Mucosa of stomach (tissue), 1 donor: ENCODE results near the gene TYMP.

Source experiments
- H3K27me3 ChIP-seq: one replicate; pipeline ENCODE4 v1.7.0; 2013; ENCODE audit warnings: mild to moderate bottlenecking, low read length; ENCODE audit not compliant: control insufficient read depth, insufficient read depth
- H3K36me3 ChIP-seq: one replicate; pipeline ENCODE4 v1.7.0; 2013; ENCODE audit warnings: low read length; ENCODE audit not compliant: control insufficient read depth, insufficient read depth
- H3K4me1 ChIP-seq: one replicate; pipeline ENCODE4 v1.7.0; 2013; ENCODE audit warnings: mild to moderate bottlenecking, low read length; ENCODE audit not compliant: control insufficient read depth, insufficient read depth
- H3K4me3 ChIP-seq: one replicate; pipeline ENCODE4 v1.7.0; 2013; ENCODE audit warnings: low read length
- H3K9ac ChIP-seq: one replicate; pipeline ENCODE4 v1.7.0; 2013; ENCODE audit warnings: mild to moderate bottlenecking, low read length, moderate library complexity
- H3K9me3 ChIP-seq: one replicate; pipeline ENCODE4 v1.7.0; 2013; ENCODE audit warnings: mild to moderate bottlenecking, low read length, moderate library complexity; ENCODE audit not compliant: control insufficient read depth
- donor health status: Pancreatic carcinoma.

TYMP gene

DNA sequence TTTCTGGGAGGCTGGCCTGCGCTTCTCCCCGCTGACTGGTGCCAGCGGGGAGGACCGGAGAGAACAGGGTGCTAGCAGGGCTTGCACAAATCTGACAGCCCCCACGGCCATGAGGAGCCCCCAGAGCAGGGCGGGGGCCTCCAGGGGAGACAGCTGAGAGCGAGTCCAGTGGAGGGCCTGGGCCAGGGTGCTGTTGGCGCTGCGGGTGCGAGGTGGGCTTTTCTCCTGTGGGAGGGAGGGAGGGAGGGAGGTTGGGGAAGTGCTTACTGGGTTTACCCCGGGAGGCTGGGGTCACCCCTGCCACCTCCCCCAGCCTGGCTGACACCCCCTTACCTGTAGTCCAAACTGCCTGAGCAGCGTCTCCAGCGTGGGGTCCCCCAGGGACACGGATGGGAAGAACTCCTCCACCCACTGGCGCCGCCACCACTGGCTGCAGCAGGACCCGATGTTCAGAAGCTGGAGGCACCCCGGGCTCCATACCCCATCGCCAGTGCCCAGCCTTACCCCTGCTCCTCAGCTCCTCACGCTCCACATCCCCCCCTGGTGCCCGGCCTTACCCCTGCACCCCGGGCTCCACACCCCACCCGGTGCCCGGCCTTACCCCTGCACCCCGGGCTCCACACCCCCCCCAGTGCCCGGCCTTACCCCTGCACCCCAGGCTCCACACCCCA is 26.2 kb downstream of the TYMP start:
- H3K36me3 ChIP-seq = no peaks in the 10 kb centered on the region
- no peak overlapping the region for H3K4me3 ChIP-seq

DNA sequence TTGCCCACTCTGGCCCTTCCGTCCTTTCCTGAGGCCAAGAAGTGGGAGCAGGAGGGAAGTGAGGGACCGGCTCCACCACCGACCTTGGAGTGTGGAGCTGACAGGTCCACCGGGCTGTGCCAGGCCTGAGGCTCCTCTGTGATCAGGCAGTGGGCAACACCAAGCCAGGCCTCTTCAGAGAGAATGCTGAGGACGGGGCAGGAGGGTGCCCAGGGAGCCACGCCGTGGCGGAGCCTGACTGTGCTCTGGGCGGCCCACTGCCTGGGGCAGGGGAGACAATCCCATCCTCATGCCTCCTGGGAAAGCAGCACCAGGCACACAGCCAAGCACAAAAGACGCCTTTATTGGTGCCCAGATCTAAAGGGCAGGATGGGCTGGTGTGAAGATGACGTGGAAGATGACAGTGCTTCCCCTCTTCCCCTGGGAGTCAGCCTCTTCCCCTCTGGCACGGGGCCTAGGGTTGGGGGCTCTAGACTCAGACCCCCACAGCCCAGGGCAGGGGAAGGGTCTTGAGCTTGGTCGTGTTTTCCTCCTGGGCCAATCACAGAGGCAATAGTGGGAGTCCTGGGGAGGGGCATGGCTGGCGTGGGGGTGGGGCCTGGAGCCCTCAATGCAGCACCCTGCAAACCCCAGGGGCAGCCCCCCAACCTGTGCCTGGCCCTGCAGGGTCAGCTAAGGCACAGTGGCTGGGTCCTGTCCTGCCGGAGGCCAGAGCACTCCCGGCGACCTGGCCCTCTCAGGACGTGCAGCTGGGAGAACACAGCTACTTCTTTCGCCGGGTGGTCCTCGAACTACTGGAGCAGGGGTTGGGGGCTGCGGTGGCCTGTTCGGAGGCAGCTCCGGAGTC is 27.0 kb downstream of the TYMP start:
- Histone ChIP-seq H3K9ac (no peak overlapping the region), H3K27me3 (no peaks in the 10 kb centered on the region), H3K36me3 (no peaks in the 10 kb centered on the region), H3K4me3 (no peak overlapping the region), H3K9me3 (no peaks in the 10 kb centered on the region), H3K4me1 (peaks cover 20% of the 10 kb centered on the region)

More for the DNA sequence above, 26.2 kb downstream of the TYMP start:
- Histone ChIP-seq H3K9me3 (no peaks in the 10 kb centered on the region), H3K27me3 (no peaks in the 10 kb centered on the region), H3K4me1 (peaks cover 17% of the 10 kb centered on the region), H3K9ac (no peak overlapping the region)

DNA sequence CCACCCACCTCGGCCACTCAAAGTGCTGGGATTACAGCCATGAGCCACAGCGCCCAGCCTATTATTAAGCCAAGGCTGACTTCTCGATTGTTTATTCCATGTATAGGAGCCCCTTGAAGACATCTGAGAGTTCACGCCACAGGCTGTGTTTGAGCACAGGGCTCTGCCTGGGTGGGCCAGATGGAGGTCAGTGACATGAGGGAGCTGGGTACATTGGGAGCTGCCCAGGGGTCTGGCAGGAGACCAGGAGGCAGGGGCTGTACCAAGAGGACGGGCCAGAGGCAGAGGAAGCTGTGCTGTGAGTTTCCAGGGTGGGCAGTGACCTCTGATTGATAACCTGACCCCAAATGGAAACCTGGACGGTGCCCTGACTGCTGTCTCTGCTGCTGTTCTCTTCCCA is 27.7 kb downstream of the TYMP start:
- H3K4me3 ChIP-seq = no peak overlapping the region
- H3K9me3 ChIP-seq = no peaks in the 10 kb centered on the region
- H3K27me3 ChIP-seq = no peaks in the 10 kb centered on the region
- peaks cover 18% of the 10 kb centered on the region for H3K4me1 ChIP-seq
- H3K36me3 ChIP-seq = no peaks in the 10 kb centered on the region
- H3K9ac ChIP-seq = no peak overlapping the region

DNA sequence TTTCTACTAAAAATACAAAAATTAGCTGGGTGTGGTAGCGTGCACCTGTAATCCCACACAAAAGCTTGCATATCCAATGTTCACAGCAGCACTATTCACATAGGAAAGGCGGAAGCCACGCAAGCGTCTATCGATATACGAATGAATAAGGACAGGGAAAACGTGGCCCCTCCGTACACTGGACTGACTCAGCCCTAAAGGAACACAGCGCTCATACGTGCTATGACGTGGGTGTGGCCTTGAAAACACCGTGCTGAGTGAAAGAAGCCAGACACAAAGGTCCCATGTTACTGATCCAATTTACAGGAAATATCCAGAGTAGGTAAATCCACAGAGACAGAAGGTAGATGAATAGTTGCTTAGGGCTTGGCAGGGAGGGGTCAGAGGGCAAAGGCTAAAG is 29.4 kb downstream of the TYMP start:
- Histone ChIP-seq H3K9me3 (no peaks in the 10 kb centered on the region), H3K27me3 (no peaks in the 10 kb centered on the region), H3K9ac (no peak overlapping the region), H3K4me3 (no peak overlapping the region), H3K4me1 (peaks cover 6% of the 10 kb centered on the region), H3K36me3 (no peaks in the 10 kb centered on the region)

DNA sequence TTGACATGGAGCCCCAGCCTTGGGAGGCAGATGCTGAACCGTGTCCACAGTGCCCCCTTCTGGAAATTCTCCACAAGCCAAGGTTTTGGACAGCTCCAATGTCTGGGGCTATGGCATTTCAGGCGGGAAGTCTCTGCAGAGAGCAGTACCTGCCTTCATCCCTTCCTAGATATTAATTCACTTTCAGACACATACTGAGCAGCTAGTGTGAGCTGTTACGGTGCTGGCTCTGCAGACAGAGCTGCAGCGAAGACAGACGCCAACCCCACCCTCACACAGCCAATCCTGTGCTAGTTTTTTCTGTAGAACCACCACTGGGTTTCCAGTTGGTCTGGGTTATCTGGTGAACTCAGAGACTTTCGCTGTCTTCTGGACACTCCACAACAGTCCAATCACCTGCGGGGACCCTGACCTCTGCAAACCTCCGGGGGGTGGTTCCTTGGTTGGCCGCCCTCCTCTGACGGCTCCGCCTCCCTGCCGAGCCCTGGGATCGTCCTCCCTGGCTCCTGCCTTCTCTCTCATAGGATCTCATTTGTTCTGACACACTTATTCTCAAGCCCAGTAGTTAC is 31.4 kb downstream of the TYMP start:
- H3K9me3 ChIP-seq = no peaks in the 10 kb centered on the region
- H3K4me3 ChIP-seq = no peak overlapping the region
- H3K9ac ChIP-seq = no peak overlapping the region
- H3K27me3 ChIP-seq = no peaks in the 10 kb centered on the region
- H3K4me1 ChIP-seq = peaks cover 6% of the 10 kb centered on the region
- H3K36me3 ChIP-seq = no peaks in the 10 kb centered on the region

DNA sequence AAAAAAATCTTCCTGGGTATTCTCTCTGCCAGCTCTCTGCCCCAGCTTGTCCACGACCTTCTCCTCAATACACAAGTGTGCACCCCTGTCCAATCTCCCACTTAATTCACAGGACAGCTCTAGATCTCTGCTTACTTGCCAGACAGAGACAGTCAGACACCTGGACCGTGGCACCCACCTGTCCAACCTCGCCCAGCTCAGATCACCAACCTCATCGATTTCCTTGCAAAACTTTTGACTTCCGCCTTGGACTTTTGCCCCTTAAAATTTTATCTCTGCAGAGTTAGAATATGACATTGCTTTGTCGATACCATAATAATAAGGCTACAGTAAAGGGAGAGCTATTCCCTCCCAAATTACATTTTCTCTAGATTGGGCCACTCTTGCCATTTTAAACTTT is 32.7 kb downstream of the TYMP start:
- peaks cover 6% of the 10 kb centered on the region for H3K4me1 ChIP-seq
- H3K4me3 ChIP-seq = no peak overlapping the region
- H3K36me3 ChIP-seq = no peaks in the 10 kb centered on the region
- no peaks in the 10 kb centered on the region for H3K27me3 ChIP-seq
- H3K9ac ChIP-seq = no peak overlapping the region
- H3K9me3 ChIP-seq = no peaks in the 10 kb centered on the region

DNA sequence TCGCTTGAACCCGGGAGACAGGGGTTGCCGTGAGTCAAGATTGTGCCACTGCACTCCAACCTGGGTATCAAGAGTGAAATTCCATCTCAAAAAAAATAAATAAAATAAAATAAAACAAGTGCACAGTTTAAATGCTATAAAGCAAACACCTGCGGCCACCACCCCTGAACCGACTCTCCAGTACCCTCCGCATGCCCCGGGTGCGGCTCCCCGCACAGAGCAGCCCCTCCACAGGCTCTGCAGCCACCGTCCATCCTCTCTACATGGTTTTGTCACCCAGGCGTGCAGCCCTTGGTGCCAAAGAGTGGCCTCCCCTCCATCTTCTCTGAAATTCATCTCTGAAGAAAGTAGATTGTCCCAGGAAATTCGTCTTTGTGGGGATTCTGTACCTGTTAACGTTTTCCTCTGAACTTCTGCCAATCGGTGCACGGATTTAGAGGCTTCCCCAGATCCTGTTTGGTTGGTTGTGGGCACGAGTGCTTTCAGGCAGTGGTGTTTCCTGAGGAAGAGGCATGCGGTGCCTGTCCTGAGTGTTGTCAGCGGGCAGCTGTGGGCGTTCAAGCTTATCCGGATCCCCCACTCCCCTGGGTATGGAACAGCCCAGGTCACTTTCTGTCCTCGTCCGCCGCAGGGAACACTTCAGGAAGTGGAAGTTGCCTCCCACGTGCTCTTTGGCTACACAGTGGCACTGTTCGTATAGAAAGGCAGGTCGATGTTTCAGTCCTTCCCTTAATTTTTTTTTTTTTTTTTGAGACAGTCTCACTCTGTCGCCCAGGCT is 39.1 kb downstream of the TYMP start:
- Histone ChIP-seq H3K9ac (no peak overlapping the region), H3K4me3 (no peak overlapping the region), H3K9me3 (no peaks in the 10 kb centered on the region), H3K36me3 (no peaks in the 10 kb centered on the region), H3K4me1 (peaks cover 2% of the 10 kb centered on the region), H3K27me3 (peaks cover 13% of the 10 kb centered on the region)

DNA sequence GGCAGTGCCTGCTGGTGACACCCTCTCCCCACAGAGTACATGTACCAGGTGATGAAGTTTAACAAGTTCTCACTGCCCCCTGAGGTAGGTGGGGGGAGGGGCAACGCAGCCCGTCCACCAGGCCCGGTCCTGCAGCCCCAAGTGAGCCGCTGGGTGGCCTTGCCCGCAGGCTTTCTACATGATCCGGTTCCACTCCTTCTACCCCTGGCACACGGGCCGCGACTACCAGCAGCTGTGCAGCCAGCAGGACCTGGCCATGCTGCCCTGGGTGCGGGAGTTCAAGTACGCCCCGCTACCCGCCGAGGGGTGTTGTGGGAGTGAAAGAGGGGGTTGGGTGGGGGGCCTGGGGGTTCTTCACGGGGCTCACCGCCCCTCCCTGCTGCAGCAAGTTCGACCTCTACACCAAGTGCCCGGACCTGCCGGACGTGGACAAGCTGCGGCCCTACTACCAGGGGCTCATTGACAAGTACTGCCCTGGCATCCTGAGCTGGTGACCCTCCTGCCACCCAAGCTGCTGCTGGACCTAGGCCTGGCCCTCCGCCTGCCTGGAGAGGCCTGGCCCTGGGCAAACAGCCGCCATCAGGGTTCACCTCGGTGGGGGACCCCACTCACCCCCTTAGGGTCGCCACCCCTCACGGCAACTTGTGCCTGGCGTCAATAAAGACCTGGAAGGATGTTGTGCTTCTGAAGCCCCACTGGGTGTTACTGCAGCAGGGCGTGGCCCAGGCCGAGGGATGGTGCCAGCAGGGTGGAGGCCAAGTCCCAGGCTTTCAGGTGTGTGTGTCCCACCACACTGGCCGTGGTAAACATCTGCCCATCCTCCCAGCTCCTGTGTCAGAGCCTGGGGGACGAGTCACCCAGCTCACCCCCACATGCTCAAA is 40.2 kb downstream of the TYMP start:
- Histone ChIP-seq H3K27me3 (peaks cover 13% of the 10 kb centered on the region), H3K9me3 (no peaks in the 10 kb centered on the region), H3K36me3 (no peaks in the 10 kb centered on the region), H3K4me3 (no peak overlapping the region), H3K4me1 (peaks cover 9% of the 10 kb centered on the region), H3K9ac (no peak overlapping the region)

DNA sequence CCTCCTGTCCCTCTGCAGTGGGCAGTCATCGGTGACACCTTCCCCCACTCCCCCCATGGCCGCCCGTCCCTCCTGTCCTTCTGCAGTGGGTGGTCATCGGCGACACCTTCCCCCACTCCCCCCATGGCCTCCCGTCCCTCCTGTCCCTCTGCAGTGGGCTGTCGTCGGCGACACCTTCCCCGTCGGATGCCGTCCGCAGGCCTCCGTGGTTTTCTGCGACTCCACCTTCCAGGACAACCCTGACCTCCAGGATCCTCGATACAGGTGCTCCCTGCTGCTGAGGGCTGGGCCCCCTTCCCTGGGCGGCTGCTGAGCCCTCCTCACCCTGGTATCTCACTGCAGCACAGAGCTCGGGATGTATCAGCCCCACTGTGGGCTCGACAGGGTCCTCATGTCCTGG is 40.9 kb downstream of the TYMP start:
- H3K9me3 ChIP-seq = no peaks in the 10 kb centered on the region
- H3K27me3 ChIP-seq = peaks cover 13% of the 10 kb centered on the region
- H3K4me1 ChIP-seq = peaks cover 16% of the 10 kb centered on the region
- no peak overlapping the region for H3K4me3 ChIP-seq
- H3K9ac ChIP-seq = no peak overlapping the region
- no peaks in the 10 kb centered on the region for H3K36me3 ChIP-seq

DNA sequence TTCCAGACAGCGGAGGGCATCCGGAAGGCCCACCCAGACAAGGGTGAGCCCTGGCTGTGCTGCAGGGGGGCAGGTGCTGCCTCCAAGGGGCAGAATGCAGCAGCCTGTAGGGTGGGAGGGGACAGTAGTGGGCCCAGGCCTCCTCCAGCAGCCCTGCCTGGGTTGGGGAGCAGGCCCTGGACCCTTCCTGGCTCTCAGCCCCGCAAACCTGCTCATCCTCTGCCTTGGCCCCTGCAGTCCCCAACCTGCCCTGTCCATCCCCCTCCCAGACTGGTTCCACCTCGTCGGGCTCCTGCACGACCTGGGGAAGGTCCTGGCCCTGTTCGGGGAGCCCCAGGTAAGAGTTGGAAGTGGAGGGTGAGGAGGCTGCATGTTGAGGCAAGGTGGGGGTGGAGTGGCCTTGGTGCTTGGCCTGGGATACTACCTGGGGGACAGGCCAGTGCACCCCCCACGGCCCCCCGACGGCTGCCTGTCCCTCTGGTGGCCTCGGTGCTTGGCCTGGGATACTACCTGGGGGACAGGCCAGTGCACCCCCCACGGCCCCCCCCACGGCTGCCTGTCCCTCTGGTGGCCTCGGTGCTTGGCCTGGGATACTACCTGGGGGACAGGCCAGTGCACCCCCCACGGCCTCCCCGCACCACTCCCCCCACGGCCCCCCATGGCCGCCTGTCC is 41.7 kb downstream of the TYMP start:
- Histone ChIP-seq H3K9ac (no peak overlapping the region), H3K4me1 (peaks cover 22% of the 10 kb centered on the region), H3K4me3 (no peak overlapping the region), H3K36me3 (no peaks in the 10 kb centered on the region), H3K9me3 (no peaks in the 10 kb centered on the region), H3K27me3 (peaks cover 13% of the 10 kb centered on the region)
